Measurements from ENCODE around the gene AFG3L2. TPM values are rescaled to one million over a fixed set of nuclear protein-coding genes. Genes with fewer than 3 reads are reported as not detected.
A peak's percentile ranks its signal among the peaks of the same experiment; 100 is the strongest.

Gene AFG3L2
- total and polyA plus RNA-seq, 2 of the 13 experiments (the other 11 are each of a cell fraction or from before 2014, with no cell fraction given) = 28.6 to 86.9 TPM

- peak; percentile 74 for TF ChIP-seq MXD3 (CRISPR knock-in tag; IDR thresholded peaks at IDR 0.05)
- peak; percentile 74 for TF ChIP-seq BHLHE40 (IDR thresholded peaks at IDR 0.05; ENCODE audit: low read length)
- peak; percentile 29; the same call in 1 of the 2 replicates for TF ChIP-seq SNAI1 (CRISPR knock-in tag; IDR thresholded peaks at IDR 0.05; ENCODE audit: borderline replicate concordance)
- TF ChIP-seq NCOA2 (CRISPR knock-in tag; IDR thresholded peaks at IDR 0.05) = peak; percentile 42; the same call in 1 of the 2 replicates
- TF ChIP-seq BCLAF1 (IDR thresholded peaks at IDR 0.05) = no peak
- TF ChIP-seq ZC3H13 (CRISPR knock-in tag; IDR thresholded peaks at IDR 0.05) = no peak
- 0 out of 2 replicates have a peak, but pooled peaks have one; percentile 36 for TF ChIP-seq CC2D1A (CRISPR knock-in tag; IDR thresholded peaks at IDR 0.05)
- TF ChIP-seq HMGXB3 (CRISPR knock-in tag; IDR thresholded peaks at IDR 0.05; ENCODE audit: borderline replicate concordance) = 0 out of 2 replicates have a peak, but pooled peaks have one; percentile 52
- TF ChIP-seq AGO2 (optimal IDR thresholded peaks at IDR 0.05; ENCODE audit: low read depth, low read length) = peak; percentile 40
- TF ChIP-seq ZNF761 (CRISPR knock-in tag; conservative IDR thresholded peaks at IDR 0.05) = no peak
- TF ChIP-seq TFE3 (CRISPR knock-in tag; IDR thresholded peaks at IDR 0.05) = no peak
- TF ChIP-seq BRF2 (CRISPR knock-in tag; IDR thresholded peaks at IDR 0.05) = no peak
- TF ChIP-seq UBTF (CRISPR knock-in tag; IDR thresholded peaks at IDR 0.05) = peak; percentile 81
- 0 out of 2 replicates have a peak, but pooled peaks have one; percentile 21 for TF ChIP-seq ZNF451 (CRISPR knock-in tag; IDR thresholded peaks at IDR 0.05)
- TF ChIP-seq TAF1 (CRISPR knock-in tag; IDR thresholded peaks at IDR 0.05) = peak; percentile 72; the same call in 1 of the 2 replicates
- TF ChIP-seq SRY (CRISPR knock-in tag; IDR thresholded peaks at IDR 0.05) = 0 out of 2 replicates have a peak, but pooled peaks have one; percentile 48
Measured at GRCh38 chr18:12420821-12421421, 43.9 kb upstream of the AFG3L2 start (continued).

Measured in HepG2 (cell line).